GM19025 (cell line): ENCODE measurements around the gene TSC2.
"Not testable (repeated sequence)": the region's sequence is repeated elsewhere in the genome, so short reads cannot be mapped to it uniquely, and the experiment has no call there.

Experiments
- ATAC-seq: cut with Tn5 transposase; IDR thresholded peaks from one replicate; pipeline ENCODE4 v1.9.1; 2021; ENCODE audit warnings: mild to moderate bottlenecking, low read depth, moderate library complexity; ENCODE audit not compliant: unreplicated experiment

TSC2 gene

DNA sequence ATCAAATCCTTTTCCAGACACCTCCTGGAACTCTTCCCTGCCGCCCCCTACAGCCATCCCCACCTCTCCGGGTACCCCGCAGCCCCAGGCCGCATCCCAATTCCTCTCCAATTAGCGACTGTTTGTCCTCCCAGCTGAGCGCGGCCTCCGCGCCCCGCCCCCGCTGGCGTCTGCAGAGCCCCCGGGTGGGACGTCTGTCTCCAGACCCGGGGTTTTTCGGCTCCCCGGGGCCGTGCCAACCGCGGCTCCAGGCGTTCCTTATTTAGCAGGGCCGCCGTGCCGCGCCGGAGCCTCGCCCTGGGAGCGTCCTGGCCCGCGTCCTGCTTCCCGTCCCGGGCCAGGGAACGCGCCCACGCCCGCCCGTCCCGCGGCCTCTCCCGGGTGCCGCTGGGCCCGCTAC is 87.3 kb downstream of the TSC2 start:
- ATAC-seq = not testable (repeated sequence)

GRCh38 chr16:2135770-2136490 is 88.1 kb downstream of the TSC2 start, which contains the start of gene PKD1:
Gene PKD1, minus strand, starts transcription at chr16:2135898. Its CDS starts 209 bp downstream, at chr16:2135689.
- not testable (repeated sequence) for ATAC-seq
